Hematopoietic multipotent progenitor cell (in vitro differentiated cells): Measurements from ENCODE around the gene MBTD1. TPM values are rescaled to one million over a fixed set of nuclear protein-coding genes. Genes with fewer than 3 reads are reported as not detected.
"Not testable (repeated sequence)": the region's sequence is repeated elsewhere in the genome, so short reads cannot be mapped to it uniquely, and the experiment has no call there.

Source experiments
- DNase-seq, 3 donors: peaks; one replicate each; pipeline ENCODE4 v3.0.0-alpha.2; 2011 to 2015; ENCODE audit warnings: low read depth in 2 of 3, low spot score in 2 of 3
- total RNA-seq: library from RNA; depleted of rRNA; stranded (reverse); fragments of >200 nt; gene quantifications from one replicate; pipeline ENCODE4 v1.2.3, GENCODE V29; 2012

Gene MBTD1
- total RNA-seq, 1 donor: 15.9 TPM

- no peak for DNase-seq
Measured at GRCh38 chr17:51256101-51256500, 3.7 kb downstream of the MBTD1 start.

- no peak for DNase-seq
Measured at GRCh38 chr17:51255673-51256072, 4.2 kb downstream of the MBTD1 start.

- DNase-seq: no peak
Measured at GRCh38 chr17:51251010-51251409, 8.8 kb downstream of the MBTD1 start.

GRCh38 chr17:51250314-51250840, 9.5 kb downstream of the MBTD1 start:
- no peak for DNase-seq

- no peak for DNase-seq
Measured at GRCh38 chr17:51245535-51245934, 14.3 kb downstream of the MBTD1 start.

GRCh38 chr17:51244041-51244440, 15.8 kb downstream of the MBTD1 start:
- no peak for DNase-seq

- DNase-seq: no peak
Measured at GRCh38 chr17:51240275-51240674, 19.6 kb downstream of the MBTD1 start.

GRCh38 chr17:51238255-51238887, 21.5 kb downstream of the MBTD1 start:
- DNase-seq: peak in 2 of 3 donors; percentile 44 to 53

GRCh38 chr17:51234162-51234561, 25.7 kb downstream of the MBTD1 start:
- DNase-seq: no peak

- DNase-seq: no peak
Measured at GRCh38 chr17:51231999-51232398, 27.9 kb downstream of the MBTD1 start.

GRCh38 chr17:51230306-51230705, 29.5 kb downstream of the MBTD1 start:
- DNase-seq: no peak

GRCh38 chr17:51229889-51230288, 30.0 kb downstream of the MBTD1 start:
- no peak for DNase-seq

- no peak for DNase-seq
Measured at GRCh38 chr17:51228161-51228560, 31.7 kb downstream of the MBTD1 start.

GRCh38 chr17:51225523-51225922, 34.3 kb downstream of the MBTD1 start:
- DNase-seq: not testable (repeated sequence)

- peak in 1 of 3 donors; percentile 45 for DNase-seq
Measured at GRCh38 chr17:51224402-51225262, 35.2 kb downstream of the MBTD1 start.

- no peak for DNase-seq
Measured at GRCh38 chr17:51221322-51221721, 38.5 kb downstream of the MBTD1 start.

GRCh38 chr17:51217946-51218345, 41.9 kb downstream of the MBTD1 start:
- no peak for DNase-seq

GRCh38 chr17:51214920-51215319, 44.9 kb downstream of the MBTD1 start:
- peak in 1 of 3 donors; percentile 28 for DNase-seq

GRCh38 chr17:51203838-51204237, 56.0 kb downstream of the MBTD1 start:
- no peak for DNase-seq

GRCh38 chr17:51200846-51201245, 59.0 kb downstream of the MBTD1 start:
- DNase-seq: no peak

- peak in 1 of 3 donors; percentile 31 for DNase-seq
Measured at GRCh38 chr17:51200295-51200694, 59.6 kb downstream of the MBTD1 start.

- no peak for DNase-seq
Measured at GRCh38 chr17:51197754-51198153, 62.1 kb downstream of the MBTD1 start.
